GM12865 (cell line): Measurements from ENCODE around the gene FAM193A.
"Not testable (repeated sequence)": the region's sequence is repeated elsewhere in the genome, so short reads cannot be mapped to it uniquely, and the experiment has no call there.

Experiments used
- DNase-seq: peaks from one replicate; pipeline ENCODE4 v3.0.0; 2010; ENCODE audit warnings: low read depth
- H3K4me3 ChIP-seq: 2 replicates; pipeline ENCODE4 v1.5.1; 2011; ENCODE audit warnings: mild to moderate bottlenecking, low read depth, low read length, control low read depth
- TF ChIP-seq, protein P1 (sequence below): IDR thresholded peaks from 2 replicates; pipeline ENCODE4 v1.5.1; 2011; ENCODE audit warnings: low read length, control low read depth, low read depth, inconsistent platforms; ENCODE audit not compliant: insufficient read depth; ENCODE audit errors: missing control alignments

FAM193A gene

DNA sequence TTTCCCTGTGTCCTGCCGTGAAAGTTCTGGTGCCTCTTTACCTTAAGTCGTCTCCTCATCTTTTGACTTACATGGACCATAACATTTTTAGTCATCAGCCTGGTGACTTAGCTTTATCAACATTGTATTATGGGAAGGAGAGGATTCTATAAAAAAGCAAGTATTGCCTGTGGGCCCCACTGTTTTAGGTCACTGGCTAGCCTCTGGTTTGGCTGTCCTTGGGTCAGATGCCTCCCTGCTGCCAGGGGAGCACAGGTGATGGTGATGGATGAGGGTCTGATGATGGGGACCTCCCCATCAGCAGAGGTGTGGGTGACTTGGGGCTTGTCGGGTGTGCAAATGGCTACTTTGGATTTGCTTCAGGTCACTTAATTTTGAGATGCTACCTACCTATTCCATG, 51.8 kb downstream of the FAM193A start:
- no peak overlapping the region for H3K4me3 ChIP-seq
- no peak for DNase-seq
- TF ChIP-seq, protein P1, sequence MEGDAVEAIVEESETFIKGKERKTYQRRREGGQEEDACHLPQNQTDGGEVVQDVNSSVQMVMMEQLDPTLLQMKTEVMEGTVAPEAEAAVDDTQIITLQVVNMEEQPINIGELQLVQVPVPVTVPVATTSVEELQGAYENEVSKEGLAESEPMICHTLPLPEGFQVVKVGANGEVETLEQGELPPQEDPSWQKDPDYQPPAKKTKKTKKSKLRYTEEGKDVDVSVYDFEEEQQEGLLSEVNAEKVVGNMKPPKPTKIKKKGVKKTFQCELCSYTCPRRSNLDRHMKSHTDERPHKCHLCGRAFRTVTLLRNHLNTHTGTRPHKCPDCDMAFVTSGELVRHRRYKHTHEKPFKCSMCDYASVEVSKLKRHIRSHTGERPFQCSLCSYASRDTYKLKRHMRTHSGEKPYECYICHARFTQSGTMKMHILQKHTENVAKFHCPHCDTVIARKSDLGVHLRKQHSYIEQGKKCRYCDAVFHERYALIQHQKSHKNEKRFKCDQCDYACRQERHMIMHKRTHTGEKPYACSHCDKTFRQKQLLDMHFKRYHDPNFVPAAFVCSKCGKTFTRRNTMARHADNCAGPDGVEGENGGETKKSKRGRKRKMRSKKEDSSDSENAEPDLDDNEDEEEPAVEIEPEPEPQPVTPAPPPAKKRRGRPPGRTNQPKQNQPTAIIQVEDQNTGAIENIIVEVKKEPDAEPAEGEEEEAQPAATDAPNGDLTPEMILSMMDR = no peak

DNA sequence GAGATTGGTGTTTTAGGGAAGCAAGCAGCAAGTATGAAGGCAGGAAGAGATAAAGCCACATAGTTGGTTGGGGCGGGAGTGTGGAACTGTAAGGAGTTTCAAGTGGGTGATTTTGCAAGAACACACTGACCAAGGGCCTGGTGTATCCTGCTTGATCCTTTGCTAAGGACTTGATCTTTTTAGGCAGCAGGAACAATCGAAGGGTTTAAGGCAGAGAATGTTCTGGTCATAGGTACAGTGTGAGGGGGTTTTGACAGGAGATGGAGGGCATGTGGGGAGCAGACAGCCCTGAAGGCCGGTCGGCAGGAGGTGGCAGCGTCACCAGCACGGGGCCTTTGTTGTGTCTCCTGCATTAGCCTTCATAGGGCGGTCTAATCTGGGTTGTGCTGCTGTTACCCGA, 54.7 kb downstream of the FAM193A start:
- TF ChIP-seq, protein P1 = no peak
- no peak overlapping the region for H3K4me3 ChIP-seq
- no peak for DNase-seq

DNA sequence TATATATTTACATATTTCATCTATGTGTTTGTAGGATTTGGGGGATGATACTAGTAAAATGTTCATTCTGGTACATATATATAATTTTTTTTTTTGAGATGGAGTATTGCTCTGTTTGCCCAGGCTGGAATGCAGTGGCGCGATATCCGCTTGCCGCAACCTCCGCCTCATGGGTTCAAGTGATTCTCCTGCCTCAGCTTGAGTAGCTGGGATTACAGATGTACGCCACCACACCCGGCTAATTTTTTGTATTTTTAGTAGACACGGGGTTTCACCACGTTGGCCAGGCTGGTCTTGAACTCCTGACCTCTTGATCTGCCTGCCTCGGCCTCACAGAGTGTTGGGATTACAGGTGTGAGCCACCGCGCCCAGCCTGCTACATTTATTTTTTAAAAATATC, 55.6 kb downstream of the FAM193A start:
- H3K4me3 ChIP-seq, DNase-seq: not testable (repeated sequence)

DNA sequence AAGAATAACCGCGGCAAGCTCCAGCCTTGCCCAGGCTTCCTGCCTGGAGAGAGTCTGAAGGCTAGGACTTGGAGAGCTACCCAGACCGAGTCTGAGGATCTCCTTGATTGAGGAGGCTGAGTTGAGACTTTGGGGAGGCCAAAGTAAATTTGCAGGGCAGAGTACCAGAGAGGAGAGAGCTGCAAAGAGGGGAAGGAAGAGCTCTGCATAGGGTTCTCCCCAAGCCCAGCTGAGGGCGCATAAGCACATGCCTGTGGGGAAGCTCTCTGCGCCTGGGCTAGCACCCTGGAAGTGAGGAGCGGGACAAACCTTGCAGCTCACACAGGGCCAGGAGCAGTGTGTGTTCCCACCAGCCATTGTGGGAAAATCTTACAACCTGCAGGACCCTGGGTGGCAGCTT, 56.1 kb downstream of the FAM193A start:
- TF ChIP-seq, protein P1 = no peak
- no peak for DNase-seq
- no peak overlapping the region for H3K4me3 ChIP-seq

DNA sequence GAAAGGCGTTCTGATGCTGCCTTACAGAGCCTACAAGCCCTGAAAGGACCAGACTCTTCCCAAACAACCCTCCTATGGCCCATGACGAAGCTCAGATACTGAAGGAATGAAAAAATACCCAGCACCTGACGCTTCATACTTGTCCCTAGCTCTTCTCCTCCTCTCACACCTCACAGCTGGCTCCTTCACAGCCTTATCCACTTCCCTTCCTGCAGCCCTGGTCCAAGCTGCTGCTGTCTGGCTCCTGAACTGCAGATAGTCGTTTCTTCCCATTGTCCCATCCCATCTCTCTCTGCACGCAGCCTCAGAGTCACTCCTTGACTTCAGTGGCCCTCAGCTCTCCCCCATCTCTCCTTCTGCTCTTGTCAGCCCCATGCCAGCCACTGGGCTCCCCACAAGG, 56.6 kb downstream of the FAM193A start:
- no peak for DNase-seq
- TF ChIP-seq, protein P1 = no peak
- H3K4me3 ChIP-seq = no peak overlapping the region

DNA sequence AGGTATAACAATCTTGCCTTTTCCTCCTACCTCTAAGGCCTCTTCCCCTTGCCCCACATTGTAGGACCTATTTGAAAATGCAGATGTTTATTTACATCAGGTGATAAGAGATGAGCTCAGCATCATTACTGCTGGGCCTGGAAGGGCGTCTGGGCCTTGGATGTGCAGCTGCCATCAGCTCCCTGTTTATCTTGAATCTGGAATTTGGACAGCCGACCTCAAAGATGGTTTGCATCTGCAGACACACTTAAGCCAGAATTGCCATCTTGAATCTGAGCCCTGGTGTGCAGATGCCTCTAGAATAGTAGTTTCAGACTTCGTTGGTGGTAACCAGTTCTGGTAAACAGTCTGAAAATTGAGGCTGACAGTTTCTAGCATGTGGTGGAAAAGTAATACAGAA, 59.0 kb downstream of the FAM193A start:
- TF ChIP-seq, protein P1 = no peak
- DNase-seq = peak; percentile 27

DNA sequence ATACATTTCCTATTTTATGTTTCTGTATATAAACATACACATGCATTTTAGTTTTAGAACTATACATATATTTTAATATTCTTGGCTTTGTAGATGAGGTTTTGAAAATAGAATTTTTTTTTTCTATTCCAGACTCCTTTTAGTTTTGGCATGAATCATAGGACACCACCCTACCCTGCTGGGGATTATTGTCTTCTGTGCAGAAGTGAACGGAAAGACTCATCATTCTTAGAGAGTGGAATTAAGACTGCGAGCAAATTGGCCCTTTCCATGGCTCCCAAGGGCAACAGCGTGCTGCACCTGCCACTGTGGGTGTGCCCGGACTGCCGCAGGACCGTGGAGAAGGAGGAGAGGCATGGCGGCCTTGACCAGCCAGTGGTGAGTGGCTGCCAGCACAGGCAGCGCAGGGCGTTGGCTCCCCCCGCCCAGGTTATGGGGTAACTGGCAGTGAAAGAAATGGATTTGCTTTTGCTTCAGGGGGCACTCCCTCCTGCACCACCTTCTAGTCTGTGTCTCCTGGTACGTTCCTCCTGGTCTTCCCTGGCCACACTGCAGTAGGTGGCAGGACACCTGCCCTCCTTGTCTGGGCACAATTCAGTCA, 59.6 kb downstream of the FAM193A start:
- no peak overlapping the region for H3K4me3 ChIP-seq
- no peak for DNase-seq
- TF ChIP-seq, protein P1 = no peak

More for the DNA sequence above, 59.0 kb downstream of the FAM193A start:
- no peak overlapping the region for H3K4me3 ChIP-seq

DNA sequence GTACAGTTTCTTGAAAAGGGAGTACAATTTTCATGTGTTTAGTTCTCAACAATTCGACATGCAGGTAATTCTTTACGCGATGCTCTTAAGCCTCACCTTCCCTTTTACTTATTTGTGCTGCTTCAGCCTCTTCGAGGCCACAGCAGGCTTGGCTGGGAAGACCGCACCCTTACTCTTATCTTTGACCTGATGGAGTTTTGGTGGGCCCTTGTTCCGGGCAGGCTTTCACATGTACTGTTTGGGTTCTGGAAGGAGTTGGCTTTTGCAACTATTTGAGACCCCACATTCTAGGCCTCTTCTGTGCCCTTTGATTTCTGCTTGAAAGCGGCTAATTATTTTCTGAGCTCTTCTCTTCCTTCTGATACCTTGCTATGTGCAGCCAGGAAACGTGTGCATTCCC, 60.2 kb downstream of the FAM193A start:
- TF ChIP-seq, protein P1 = no peak
- no peak overlapping the region for H3K4me3 ChIP-seq
- DNase-seq = no peak
